ENCODE results near the gene RPL31. TPM values are rescaled to one million over a fixed set of nuclear protein-coding genes. Genes with fewer than 3 reads are reported as not detected.

Gene RPL31
- total RNA-seq, 1 donor from 2014 or later: 1,065 TPM

GRCh38 chr2:100993294-100993693, 8.8 kb upstream of the RPL31 start:
- no peak overlapping the region for H3K27ac ChIP-seq
- intact Hi-C loops (cut with DNase I): no loop called here
- H3K36me3 ChIP-seq: peaks cover 16% of the 10 kb centered on the region
- H3K4me3 ChIP-seq: no peak overlapping the region
- TF ChIP-seq CTCF (IDR thresholded peaks at IDR 0.05): no peak
- no peak for DNase-seq
- no peak for ATAC-seq
- H3K27me3 ChIP-seq (ENCODE audit: low read depth): no peaks in the 10 kb centered on the region
- H3K9me3 ChIP-seq: no peaks in the 10 kb centered on the region
- no peaks in the 10 kb centered on the region for H3K4me1 ChIP-seq

GRCh38 chr2:100995309-100996075, 6.6 kb upstream of the RPL31 start:
- no peak for TF ChIP-seq CTCF (IDR thresholded peaks at IDR 0.05)
- no peak overlapping the region for H3K27ac ChIP-seq
- no peaks in the 10 kb centered on the region for H3K4me1 ChIP-seq
- H3K36me3 ChIP-seq: peaks cover 16% of the 10 kb centered on the region
- no peaks in the 10 kb centered on the region for H3K9me3 ChIP-seq
- DNase-seq: no peak
- no peaks in the 10 kb centered on the region for H3K27me3 ChIP-seq (ENCODE audit: low read depth)
- H3K4me3 ChIP-seq: no peak overlapping the region
- intact Hi-C loops (cut with DNase I): no loop called here
- no peak for ATAC-seq

- no peak for TF ChIP-seq CTCF (IDR thresholded peaks at IDR 0.05)
- Histone ChIP-seq H3K9me3 (no peaks in the 10 kb centered on the region), H3K27ac (no peak overlapping the region), H3K4me3 (no peak overlapping the region), H3K4me1 (peaks cover 5% of the 10 kb centered on the region), H3K27me3 (ENCODE audit: low read depth) (no peaks in the 10 kb centered on the region), H3K36me3 (peaks cover 16% of the 10 kb centered on the region)
- ATAC-seq: no peak
- no peak for DNase-seq
- intact Hi-C loops (cut with DNase I): no loop called here
These were observed 4.4 kb upstream of the RPL31 start for GRCh38 chr2:100997509-100998234.

GRCh38 chr2:100998235-100998573, 3.9 kb upstream of the RPL31 start:
- no peak for DNase-seq
- intact Hi-C loops (cut with DNase I): no loop called here
- ATAC-seq: no peak

GRCh38 chr2:100999995-101000394, 2.1 kb upstream of the RPL31 start:
- no peaks in the 10 kb centered on the region for H3K27me3 ChIP-seq (ENCODE audit: low read depth)
- no peak overlapping the region for H3K27ac ChIP-seq
- H3K36me3 ChIP-seq: peaks cover 25% of the 10 kb centered on the region
- no peak for TF ChIP-seq CTCF (IDR thresholded peaks at IDR 0.05)
- intact Hi-C loops (cut with DNase I): no loop called here
- peaks cover 22% of the 10 kb centered on the region for H3K4me1 ChIP-seq
- no peaks in the 10 kb centered on the region for H3K9me3 ChIP-seq
- ATAC-seq: no peak
- DNase-seq: no peak
- no peak overlapping the region for H3K4me3 ChIP-seq

More at GRCh38 chr2:100998235-100998573, 3.9 kb upstream of the RPL31 start:
- no peaks in the 10 kb centered on the region for H3K27me3 ChIP-seq (ENCODE audit: low read depth)
- H3K9me3 ChIP-seq: no peaks in the 10 kb centered on the region
- no peak for TF ChIP-seq CTCF (IDR thresholded peaks at IDR 0.05)
- no peak overlapping the region for H3K27ac ChIP-seq
- H3K36me3 ChIP-seq: peaks cover 17% of the 10 kb centered on the region
- H3K4me3 ChIP-seq: no peak overlapping the region
- peaks cover 10% of the 10 kb centered on the region for H3K4me1 ChIP-seq

Data from lower lobe of right lung (tissue), 2 donors.